Left ventricle myocardium inferior (tissue), 1 donor: ENCODE results near the gene LCOR. TPM values are rescaled to one million over a fixed set of nuclear protein-coding genes. Genes with fewer than 3 reads are reported as not detected.

Experiments
- DNase-seq: peaks from one replicate; pipeline ENCODE4 v3.0.0-alpha.2; 2020
- H3K27ac ChIP-seq: fragments of 200-600 bp; replicated peaks from 2 replicates; pipeline ENCODE4 v1.8.0; 2021
- H3K27me3 ChIP-seq: fragments of 200-600 bp; 2 replicates; pipeline ENCODE4 v1.8.0; 2021; ENCODE audit warnings: low read depth
- H3K36me3 ChIP-seq: fragments of 200-600 bp; 2 replicates; pipeline ENCODE4 v1.8.0; 2021
- H3K4me1 ChIP-seq: fragments of 200-600 bp; 2 replicates; pipeline ENCODE4 v1.8.0; 2021
- H3K4me3 ChIP-seq: fragments of 200-600 bp; 2 replicates; pipeline ENCODE4 v1.8.0; 2021; ENCODE audit warnings: mild to moderate bottlenecking, moderate library complexity
- H3K9me3 ChIP-seq: fragments of 200-600 bp; replicated peaks from 2 replicates; pipeline ENCODE4 v1.8.0; 2021
- CTCF ChIP-seq: fragments of 200-600 bp; IDR thresholded peaks from 2 replicates; pipeline ENCODE4 v1.8.0; 2021; ENCODE audit warnings: antibody characterized with exemption, mild to moderate bottlenecking, borderline replicate concordance
- intact Hi-C: fragments of 100-400 bp; cut with micrococcal nuclease; formaldehyde crosslinking; loops from one replicate; pipeline ENCODE4 v1.11.0; 2022
- total RNA-seq: library from RNA; stranded (reverse); fragmentation: NEBNext Ultra II Directional; extraction: Animal tissue kit (Norgen Biotek cat#: 25700); gene quantifications from one replicate; pipeline ENCODE4 v1.2.1, GENCODE V29; 2021
- donor health status: DM: no; HTN: yes; CAD: no; lungs with severe emphysema.

Gene LCOR
- total RNA-seq, 1 donor from 2014 or later: 18.9 TPM

- no peak overlapping the region for H3K27ac ChIP-seq
- no peaks in the 10 kb centered on the region for H3K27me3 ChIP-seq
- no peaks in the 10 kb centered on the region for H3K36me3 ChIP-seq
- DNase-seq: no peak
- intact Hi-C loops: no loop called here
- no peak overlapping the region for H3K4me3 ChIP-seq
- H3K4me1 ChIP-seq: peaks cover 5% of the 10 kb centered on the region
- no peak for TF ChIP-seq CTCF
- H3K9me3 ChIP-seq: no peaks in the 10 kb centered on the region
These were observed 140.2 kb downstream of the LCOR start for GRCh38 chr10:96972264-96972663.

- intact Hi-C loops: no loop called here
- no peak for TF ChIP-seq CTCF
- no peaks in the 10 kb centered on the region for H3K27me3 ChIP-seq
- H3K4me1 ChIP-seq: peaks cover 5% of the 10 kb centered on the region
- H3K4me3 ChIP-seq: no peak overlapping the region
- no peak overlapping the region for H3K27ac ChIP-seq
- no peaks in the 10 kb centered on the region for H3K36me3 ChIP-seq
- no peak for DNase-seq
- H3K9me3 ChIP-seq: no peaks in the 10 kb centered on the region
These were observed 142.0 kb downstream of the LCOR start for GRCh38 chr10:96973809-96974747.

- intact Hi-C loops: no loop called here
- no peaks in the 10 kb centered on the region for H3K36me3 ChIP-seq
- no peak for DNase-seq
- H3K4me1 ChIP-seq: peaks cover 5% of the 10 kb centered on the region
- TF ChIP-seq CTCF: no peak
- H3K9me3 ChIP-seq: no peaks in the 10 kb centered on the region
- H3K27me3 ChIP-seq: no peaks in the 10 kb centered on the region
- H3K4me3 ChIP-seq: no peak overlapping the region
- no peak overlapping the region for H3K27ac ChIP-seq
These were observed 143.0 kb downstream of the LCOR start for GRCh38 chr10:96975136-96975535.

GRCh38 chr10:96978621-96979154 lies 146.6 kb downstream of the LCOR start:
- DNase-seq: no peak
- no peaks in the 10 kb centered on the region for H3K27me3 ChIP-seq
- no peak overlapping the region for H3K4me3 ChIP-seq
- H3K27ac ChIP-seq: no peak overlapping the region
- no peaks in the 10 kb centered on the region for H3K9me3 ChIP-seq
- peaks cover 21% of the 10 kb centered on the region for H3K36me3 ChIP-seq
- TF ChIP-seq CTCF: no peak
- H3K4me1 ChIP-seq: peaks cover 5% of the 10 kb centered on the region
- intact Hi-C loops: no loop called here

DNA sequence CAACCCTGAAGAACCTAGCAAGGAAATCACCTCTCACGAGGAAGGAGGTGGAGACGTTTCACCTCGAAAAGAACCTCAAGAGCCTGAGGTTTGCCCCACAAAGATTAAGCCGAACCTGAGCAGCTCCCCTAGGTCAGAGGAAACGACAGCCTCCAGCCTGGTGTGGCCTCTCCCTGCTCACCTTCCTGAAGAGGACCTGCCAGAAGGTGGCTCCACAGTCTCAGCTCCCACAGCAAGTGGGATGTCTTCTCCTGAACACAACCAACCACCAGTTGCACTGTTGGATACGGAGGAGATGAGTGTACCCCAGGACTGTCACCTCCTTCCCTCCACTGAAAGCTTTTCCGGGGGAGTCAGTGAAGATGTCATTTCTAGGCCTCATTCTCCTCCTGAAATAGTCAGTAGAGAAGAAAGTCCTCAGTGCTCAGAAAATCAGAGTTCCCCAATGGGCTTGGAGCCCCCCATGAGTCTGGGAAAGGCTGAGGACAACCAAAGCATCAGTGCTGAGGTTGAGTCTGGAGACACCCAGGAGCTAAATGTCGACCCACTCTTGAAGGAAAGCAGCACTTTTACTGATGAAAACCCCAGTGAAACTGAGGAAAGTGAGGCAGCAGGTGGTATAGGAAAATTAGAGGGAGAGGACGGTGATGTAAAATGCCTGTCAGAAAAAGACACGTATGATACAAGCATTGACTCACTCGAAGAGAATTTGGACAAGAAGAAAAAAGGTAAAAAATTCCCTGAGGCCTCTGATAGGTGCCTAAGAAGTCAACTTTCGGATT lies 150.2 kb downstream of the LCOR start:
- Histone ChIP-seq H3K9me3 (no peaks in the 10 kb centered on the region), H3K27ac (no peak overlapping the region), H3K27me3 (no peaks in the 10 kb centered on the region), H3K36me3 (peaks cover 21% of the 10 kb centered on the region), H3K4me1 (no peaks in the 10 kb centered on the region), H3K4me3 (no peak overlapping the region)
- no peak for DNase-seq
- intact Hi-C loops: no loop called here
- no peak for TF ChIP-seq CTCF
